ENCODE results near the gene EPB41L4A.

Gene EPB41L4A

GRCh38 chr5:112323166-112323565, 95.9 kb downstream of the EPB41L4A start:
- Histone ChIP-seq H3K4me1 (ENCODE audit: control insufficient read depth, low read length) (no peaks in the 10 kb centered on the region), H4K20me1 (ENCODE audit: control insufficient read depth, insufficient read depth, low read depth, low read length) (no peaks in the 10 kb centered on the region), H3K9me2 (replicated peaks; ENCODE audit: control insufficient read depth, low read length) (no peaks in the 10 kb centered on the region), H3K4me3 (ENCODE audit: low read length) (no peak overlapping the region), H3K4me2 (ENCODE audit: low read length) (no peak overlapping the region), H3K27me3 (ENCODE audit: control insufficient read depth, low read length) (no peaks in the 10 kb centered on the region), H3F3A (ENCODE audit: control insufficient read depth, insufficient read depth) (no peaks in the 10 kb centered on the region), H3K36me3 (ENCODE audit: control insufficient read depth, low read length) (no peaks in the 10 kb centered on the region), H3K27ac (ENCODE audit: low read depth, low read length) (no peak overlapping the region), H3K79me2 (ENCODE audit: control insufficient read depth, low read length) (no peaks in the 10 kb centered on the region), H3K9me3 (ENCODE audit: control insufficient read depth, insufficient read depth, low read length) (no peaks in the 10 kb centered on the region)
- TF ChIP-seq CTCF (IDR thresholded peaks at IDR 0.05; ENCODE audit: low read depth, low read length, poor library complexity, severe bottlenecking), result no peak
- no peak for TF ChIP-seq EZH2phosphoT487 (IDR thresholded peaks at IDR 0.05; ENCODE audit: borderline replicate concordance, low read length)

DNA sequence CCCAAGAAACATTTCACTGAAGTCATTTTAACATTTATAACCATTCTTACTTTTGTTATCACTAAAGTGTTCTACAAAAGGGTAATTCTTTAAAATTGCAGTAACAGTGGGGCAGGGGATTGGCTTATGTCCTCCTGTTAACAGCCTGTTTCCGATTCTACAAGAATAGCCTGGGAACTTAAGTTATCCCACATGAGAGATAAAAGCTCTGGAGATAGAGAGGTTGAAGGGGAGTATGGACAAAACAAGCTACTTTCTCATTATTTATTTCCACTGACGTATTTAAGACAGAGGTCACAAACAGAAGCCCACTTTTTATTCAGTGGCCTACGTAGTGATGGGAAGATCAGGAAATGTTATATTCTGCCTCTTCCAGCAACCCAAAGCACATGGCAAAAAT, 98.7 kb downstream of the EPB41L4A start:
- no peaks in the 10 kb centered on the region for H3F3A ChIP-seq (ENCODE audit: control insufficient read depth, insufficient read depth)
- no peaks in the 10 kb centered on the region for H3K9me3 ChIP-seq (ENCODE audit: control insufficient read depth, insufficient read depth, low read length)
- no peaks in the 10 kb centered on the region for H3K36me3 ChIP-seq (ENCODE audit: control insufficient read depth, low read length)
- H3K4me1 ChIP-seq (ENCODE audit: control insufficient read depth, low read length), result no peaks in the 10 kb centered on the region
- TF ChIP-seq EZH2phosphoT487 (IDR thresholded peaks at IDR 0.05; ENCODE audit: borderline replicate concordance, low read length) (no peak), CTCF (IDR thresholded peaks at IDR 0.05; ENCODE audit: low read depth, low read length, poor library complexity, severe bottlenecking) (no peak)
- H3K9me2 ChIP-seq (replicated peaks; ENCODE audit: control insufficient read depth, low read length), result no peaks in the 10 kb centered on the region
- H3K79me2 ChIP-seq (ENCODE audit: control insufficient read depth, low read length), result no peaks in the 10 kb centered on the region
- no peak overlapping the region for H3K4me2 ChIP-seq (ENCODE audit: low read length)
- no peaks in the 10 kb centered on the region for H3K27me3 ChIP-seq (ENCODE audit: control insufficient read depth, low read length)
- no peak overlapping the region for H3K4me3 ChIP-seq (ENCODE audit: low read length)
- no peak overlapping the region for H3K27ac ChIP-seq (ENCODE audit: low read depth, low read length)
- no peaks in the 10 kb centered on the region for H4K20me1 ChIP-seq (ENCODE audit: control insufficient read depth, insufficient read depth, low read depth, low read length)

GRCh38 chr5:112318346-112318745, 100.7 kb downstream of the EPB41L4A start:
- H3K27me3 ChIP-seq (ENCODE audit: control insufficient read depth, low read length), result no peaks in the 10 kb centered on the region
- H3K79me2 ChIP-seq (ENCODE audit: control insufficient read depth, low read length), result no peaks in the 10 kb centered on the region
- no peaks in the 10 kb centered on the region for H3K36me3 ChIP-seq (ENCODE audit: control insufficient read depth, low read length)
- no peaks in the 10 kb centered on the region for H4K20me1 ChIP-seq (ENCODE audit: control insufficient read depth, insufficient read depth, low read depth, low read length)
- H3K4me3 ChIP-seq (ENCODE audit: low read length), result no peak overlapping the region
- no peaks in the 10 kb centered on the region for H3K9me2 ChIP-seq (replicated peaks; ENCODE audit: control insufficient read depth, low read length)
- no peaks in the 10 kb centered on the region for H3F3A ChIP-seq (ENCODE audit: control insufficient read depth, insufficient read depth)
- H3K4me1 ChIP-seq (ENCODE audit: control insufficient read depth, low read length), result no peaks in the 10 kb centered on the region
- TF ChIP-seq CTCF (IDR thresholded peaks at IDR 0.05; ENCODE audit: low read depth, low read length, poor library complexity, severe bottlenecking) (no peak), EZH2phosphoT487 (IDR thresholded peaks at IDR 0.05; ENCODE audit: borderline replicate concordance, low read length) (no peak)
- no peaks in the 10 kb centered on the region for H3K9me3 ChIP-seq (ENCODE audit: control insufficient read depth, insufficient read depth, low read length)
- H3K4me2 ChIP-seq (ENCODE audit: low read length), result no peak overlapping the region
- H3K27ac ChIP-seq (ENCODE audit: low read depth, low read length), result no peak overlapping the region

DNA sequence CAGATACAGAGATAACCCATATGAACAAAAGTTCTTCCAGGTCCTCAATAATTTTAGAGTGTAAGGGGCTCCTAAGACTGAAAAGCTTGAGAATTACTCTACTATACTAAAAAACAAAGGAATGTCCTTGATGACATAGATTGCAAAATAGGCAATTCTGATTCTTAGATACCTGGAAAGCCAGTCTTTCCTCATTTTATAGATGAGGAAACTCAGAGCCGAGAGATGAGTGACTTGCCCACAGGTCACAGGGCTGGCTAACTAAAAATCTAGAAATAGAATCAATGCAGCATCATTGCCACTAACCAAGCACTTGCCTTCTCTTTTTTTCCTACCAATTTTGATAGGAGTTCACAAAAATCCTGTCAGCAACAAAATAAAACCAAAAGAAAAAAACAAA, 101.2 kb downstream of the EPB41L4A start:
- H3K9me2 ChIP-seq (replicated peaks; ENCODE audit: control insufficient read depth, low read length), result no peaks in the 10 kb centered on the region
- no peak overlapping the region for H3K4me2 ChIP-seq (ENCODE audit: low read length)
- H3F3A ChIP-seq (ENCODE audit: control insufficient read depth, insufficient read depth), result no peaks in the 10 kb centered on the region
- H4K20me1 ChIP-seq (ENCODE audit: control insufficient read depth, insufficient read depth, low read depth, low read length), result no peaks in the 10 kb centered on the region
- no peak for TF ChIP-seq EZH2phosphoT487 (IDR thresholded peaks at IDR 0.05; ENCODE audit: borderline replicate concordance, low read length)
- no peak for TF ChIP-seq CTCF (IDR thresholded peaks at IDR 0.05; ENCODE audit: low read depth, low read length, poor library complexity, severe bottlenecking)
- no peaks in the 10 kb centered on the region for H3K9me3 ChIP-seq (ENCODE audit: control insufficient read depth, insufficient read depth, low read length)
- H3K27ac ChIP-seq (ENCODE audit: low read depth, low read length), result no peak overlapping the region
- H3K4me1 ChIP-seq (ENCODE audit: control insufficient read depth, low read length), result no peaks in the 10 kb centered on the region
- H3K36me3 ChIP-seq (ENCODE audit: control insufficient read depth, low read length), result no peaks in the 10 kb centered on the region
- no peaks in the 10 kb centered on the region for H3K27me3 ChIP-seq (ENCODE audit: control insufficient read depth, low read length)
- no peak overlapping the region for H3K4me3 ChIP-seq (ENCODE audit: low read length)
- H3K79me2 ChIP-seq (ENCODE audit: control insufficient read depth, low read length), result no peaks in the 10 kb centered on the region

All from DOHH2 (cell line).